HUES64 (cell line): ENCODE measurements around the gene NR1H3. TPM values are rescaled to one million over a fixed set of nuclear protein-coding genes. Genes with fewer than 3 reads are reported as not detected.
A peak's percentile ranks its signal among the peaks of the same experiment; 100 is the strongest.
"Not testable (repeated sequence)": the region's sequence is repeated elsewhere in the genome, so short reads cannot be mapped to it uniquely, and the experiment has no call there.

Experiments
- H3K27ac ChIP-seq: 2 replicates; pipeline ENCODE4 v1.7.0; 2013; ENCODE audit warnings: low read depth, low read length, inconsistent platforms
- H3K27me3 ChIP-seq: 2 replicates; pipeline ENCODE4 v1.6.1; 2013; ENCODE audit warnings: mild to moderate bottlenecking, low read length; ENCODE audit not compliant: insufficient read depth
- H3K36me3 ChIP-seq: 2 replicates; pipeline ENCODE4 v1.6.1; 2013; ENCODE audit warnings: mild to moderate bottlenecking, low read length; ENCODE audit not compliant: insufficient read depth
- H3K4me1 ChIP-seq: 2 replicates; pipeline ENCODE4 v1.6.1; 2013; ENCODE audit warnings: mild to moderate bottlenecking, low read length, moderate library complexity; ENCODE audit not compliant: insufficient read depth
- H3K4me3 ChIP-seq: 2 replicates; pipeline ENCODE4 v1.5.1; 2013; ENCODE audit warnings: mild to moderate bottlenecking, low read length, moderate library complexity
- H3K9ac ChIP-seq: 2 replicates; pipeline ENCODE4 v1.6.1; 2013; ENCODE audit warnings: mild to moderate bottlenecking, low read depth, low read length
- H3K9me3 ChIP-seq: 2 replicates; pipeline ENCODE4 v1.6.1; 2013; ENCODE audit warnings: low read depth, low read length; ENCODE audit not compliant: insufficient read depth
- WGBS: fragments of 150-250, 120-280 bp; methylation state at CpG from one replicate; pipeline ENCODE4 v1.1.7; 2013; ENCODE audit warnings: missing lambda C conversion rate; 5-methylcytosine and 5-hydroxymethylcytosine counted together
- polyA plus RNA-seq, 2 experiments: library from polyadenylated mRNA; stranded (reverse); fragments of 50-300 nt; gene quantifications; one replicate each; pipeline ENCODE4 v1.2.3, GENCODE V29; 2013

Gene NR1H3
- 19.4 TPM for polyA plus RNA-seq (2013, experiment 1 of 2)
- polyA plus RNA-seq (2013, experiment 2 of 2): 20.4 TPM

DNA sequence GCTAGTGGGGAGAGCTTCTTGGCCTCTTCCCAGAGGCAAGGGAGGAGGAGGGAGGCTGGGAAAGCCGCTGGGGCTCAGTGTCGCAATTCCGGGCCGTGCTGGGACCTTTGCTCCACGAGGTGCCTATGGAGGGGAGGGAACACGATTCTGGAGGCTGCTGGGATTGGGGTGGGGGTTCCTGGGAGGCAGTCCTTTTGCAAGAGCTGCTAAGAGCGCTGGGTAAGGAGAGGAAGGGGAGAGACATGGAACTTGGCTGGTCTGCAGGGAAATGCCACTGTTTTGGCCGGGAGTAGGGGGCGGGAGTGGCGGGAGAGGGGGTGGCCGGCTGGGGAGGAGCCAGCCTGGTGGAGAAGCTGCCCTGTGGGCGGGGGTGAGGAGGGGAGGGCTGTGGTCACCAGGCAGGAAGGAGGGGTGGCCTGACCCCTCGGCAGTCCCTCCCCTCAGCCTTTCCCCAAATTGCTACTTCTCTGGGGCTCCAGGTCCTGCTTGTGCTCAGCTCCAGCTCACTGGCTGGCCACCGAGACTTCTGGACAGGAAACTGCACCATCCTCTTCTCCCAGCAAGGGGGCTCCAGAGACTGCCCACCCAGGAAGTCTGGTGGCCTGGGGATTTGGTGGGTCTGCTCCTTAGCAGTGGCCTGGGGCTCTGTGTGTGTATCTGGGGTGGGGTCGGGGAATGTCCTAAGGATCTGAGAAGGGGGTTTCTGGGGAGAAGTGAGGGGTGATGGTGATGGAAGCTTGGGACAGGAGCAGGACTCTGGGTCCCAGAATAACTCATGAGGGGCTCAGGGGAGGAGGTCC lies at the start of gene NR1H3:
Gene NR1H3 (plus strand): TSS at position 480 of the 800 bp plus-strand sequence. CDS start 1,221 bp downstream, outside the sequence.
- no peaks in the 10 kb centered on the region for H3K9me3 ChIP-seq
- 14% methylated on average over 15 of the region's 15 CpGs for WGBS
- H3K27ac ChIP-seq: peak within 1 kb of the TSS; percentile 67
- H3K9ac ChIP-seq: peak within 1 kb of the TSS; percentile 61
- peak within 1 kb of the TSS; percentile 46 for H3K4me3 ChIP-seq
- H3K36me3 ChIP-seq: no peaks in the 10 kb centered on the region
- peaks cover 14% of the 10 kb centered on the region for H3K4me1 ChIP-seq
- H3K27me3 ChIP-seq: no peaks in the 10 kb centered on the region

DNA sequence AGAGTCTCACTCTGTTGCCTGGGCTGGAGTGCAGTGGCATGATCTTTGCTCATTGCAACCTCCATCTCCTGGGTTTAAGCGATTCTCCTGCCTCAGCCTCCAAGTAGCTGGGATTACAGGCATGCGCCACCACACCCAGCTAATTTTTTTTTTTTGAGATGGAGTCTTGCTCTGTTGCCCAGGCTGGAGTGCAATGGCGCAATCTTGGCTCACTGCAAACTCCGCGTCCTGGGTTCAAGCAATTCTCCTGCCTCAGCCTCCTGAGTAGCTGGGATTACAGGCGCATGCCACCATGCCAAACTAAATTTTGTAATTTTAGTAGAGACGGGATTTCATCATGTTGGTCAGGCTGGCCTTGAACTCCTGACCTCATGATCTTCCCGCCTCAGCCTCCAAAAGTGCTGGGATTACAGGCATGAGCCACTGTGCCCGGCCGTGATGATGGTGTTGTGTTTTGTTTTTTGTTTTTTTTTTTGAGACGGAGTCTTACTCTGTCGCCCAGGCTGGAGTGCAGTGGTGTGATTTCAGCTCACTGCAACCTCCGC lies 49.7 kb upstream of the NR1H3 start:
- WGBS: 95% methylated on average over 13 of the region's 13 CpGs

DNA sequence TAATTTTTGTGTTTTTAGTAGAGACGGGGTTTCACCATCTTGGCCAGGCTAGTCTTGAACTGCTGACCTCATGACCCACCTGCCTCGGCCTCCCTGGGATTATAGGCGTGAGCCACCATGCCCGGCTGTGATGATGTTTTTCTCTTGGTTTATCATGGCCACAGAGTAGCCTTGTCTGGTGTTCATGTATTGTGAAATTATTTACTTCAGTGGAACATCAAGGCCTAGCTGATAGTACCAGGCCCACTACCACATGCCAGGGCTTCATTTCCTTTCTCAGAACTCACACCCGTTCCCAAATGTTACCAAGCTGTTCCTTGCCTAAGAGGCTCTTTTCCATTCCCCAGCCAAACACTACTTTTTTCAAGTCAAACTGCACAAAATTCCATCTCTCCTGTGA lies 49.2 kb upstream of the NR1H3 start:
- H3K9ac ChIP-seq: no peak overlapping the region
- WGBS: 94% methylated on average over 5 of the region's 5 CpGs
- H3K4me3 ChIP-seq: no peak overlapping the region
- peaks cover 7% of the 10 kb centered on the region for H3K4me1 ChIP-seq
- H3K27me3 ChIP-seq: no peaks in the 10 kb centered on the region
- no peaks in the 10 kb centered on the region for H3K9me3 ChIP-seq
- no peak overlapping the region for H3K27ac ChIP-seq
- H3K36me3 ChIP-seq: no peaks in the 10 kb centered on the region

More for the DNA sequence above, 49.7 kb upstream of the NR1H3 start:
- H3K4me3 ChIP-seq, H3K27me3 ChIP-seq, H3K4me1 ChIP-seq, H3K9me3 ChIP-seq, H3K27ac ChIP-seq, H3K36me3 ChIP-seq, H3K9ac ChIP-seq: not testable (repeated sequence)

DNA sequence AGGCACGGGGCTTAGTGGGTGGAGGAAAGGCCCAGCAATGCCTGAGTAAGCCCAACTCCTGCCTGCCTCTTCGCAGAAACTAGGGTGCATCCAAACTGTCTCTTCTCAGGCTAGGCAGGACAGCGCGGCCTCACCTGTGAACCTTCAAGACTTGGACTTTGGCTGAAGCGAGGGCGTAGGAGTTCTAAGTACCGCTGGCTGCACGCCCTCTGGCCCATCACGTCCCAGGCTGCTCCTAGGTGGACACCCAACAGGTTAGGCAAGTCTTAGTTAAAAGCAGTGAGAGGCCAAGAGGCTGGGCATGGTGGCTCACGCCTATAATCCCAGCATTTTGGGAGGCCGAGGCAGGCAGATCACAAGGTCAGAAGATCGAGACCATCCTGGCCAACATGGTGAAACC lies 44.9 kb upstream of the NR1H3 start:
- 93% methylated on average over 12 of the region's 12 CpGs for WGBS
- Histone ChIP-seq H3K9me3 (no peaks in the 10 kb centered on the region), H3K4me1 (peaks cover 15% of the 10 kb centered on the region; the same call in 1 of the 2 replicates), H3K9ac (no peak overlapping the region), H3K27me3 (no peaks in the 10 kb centered on the region), H3K36me3 (peaks cover 2% of the 10 kb centered on the region), H3K4me3 (no peak overlapping the region), H3K27ac (no peak overlapping the region)

DNA sequence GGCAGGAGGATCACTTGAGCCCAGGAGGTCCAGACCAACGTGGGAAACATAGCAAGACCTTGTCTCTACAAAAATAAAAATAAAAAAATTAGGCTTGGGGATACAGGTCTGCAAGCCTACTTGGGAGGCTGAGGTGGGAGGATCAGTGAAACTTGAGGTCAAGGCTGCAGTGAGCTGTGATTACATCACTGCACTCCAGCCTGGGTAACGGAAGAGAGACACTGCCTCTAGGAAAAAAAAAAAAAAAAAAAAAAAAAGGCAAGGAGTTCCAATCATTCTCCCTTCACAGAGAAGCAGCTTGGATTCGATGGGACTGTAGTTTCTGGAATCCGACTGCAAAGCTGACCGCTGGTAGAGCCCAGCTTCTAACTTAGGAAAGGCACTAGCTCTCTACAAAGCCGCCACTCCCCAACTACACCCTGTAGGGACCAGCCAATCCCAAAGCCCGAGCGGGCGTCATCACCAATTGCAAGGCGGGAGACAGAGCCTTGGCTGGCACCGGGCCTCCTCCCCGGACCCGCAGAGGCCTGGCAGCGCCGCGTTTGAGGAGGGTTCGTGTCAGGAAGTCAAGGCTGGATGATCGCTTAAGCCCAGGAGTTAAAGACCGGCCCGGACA lies 43.7 kb upstream of the NR1H3 start:
- 89% methylated on average over 20 of the region's 20 CpGs for WGBS
- Histone ChIP-seq H3K9ac (peak overlapping the region; percentile 54), H3K27ac (no peak overlapping the region)

DNA sequence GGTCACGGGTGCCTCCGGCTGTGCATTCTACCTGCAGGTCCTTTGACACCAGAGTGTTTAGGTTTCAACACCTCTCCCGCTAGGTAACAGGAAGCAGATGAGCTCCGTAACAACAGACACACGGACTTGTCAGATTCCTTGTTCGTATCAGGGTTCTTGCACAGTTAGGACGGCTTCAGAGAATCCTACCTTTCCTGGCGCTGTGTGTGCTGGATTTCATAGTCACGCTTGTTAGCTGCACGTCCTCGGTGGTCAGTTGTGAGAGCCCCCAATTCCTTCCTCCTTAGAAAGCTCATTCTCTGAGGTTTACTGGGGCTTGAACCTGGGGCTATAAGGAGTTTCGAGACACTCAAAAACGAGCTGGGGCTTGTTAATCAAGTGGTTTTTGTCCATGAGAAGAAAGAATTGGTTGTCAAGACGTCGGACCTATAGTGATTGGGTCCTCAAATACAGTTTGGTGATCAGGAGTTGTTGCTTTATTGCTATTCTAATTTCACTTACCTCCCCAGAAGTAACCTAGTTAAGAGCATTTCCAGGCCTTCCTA lies 42.4 kb upstream of the NR1H3 start:
- 5% methylated on average over 15 of the region's 15 CpGs for WGBS

More for the DNA sequence above, 43.7 kb upstream of the NR1H3 start:
- H3K36me3 ChIP-seq: peaks cover 8% of the 10 kb centered on the region
- no peaks in the 10 kb centered on the region for H3K27me3 ChIP-seq
- no peaks in the 10 kb centered on the region for H3K9me3 ChIP-seq
- H3K4me1 ChIP-seq: peaks cover 15% of the 10 kb centered on the region; the same call in 1 of the 2 replicates
- peak overlapping the region; percentile 79 for H3K4me3 ChIP-seq

DNA sequence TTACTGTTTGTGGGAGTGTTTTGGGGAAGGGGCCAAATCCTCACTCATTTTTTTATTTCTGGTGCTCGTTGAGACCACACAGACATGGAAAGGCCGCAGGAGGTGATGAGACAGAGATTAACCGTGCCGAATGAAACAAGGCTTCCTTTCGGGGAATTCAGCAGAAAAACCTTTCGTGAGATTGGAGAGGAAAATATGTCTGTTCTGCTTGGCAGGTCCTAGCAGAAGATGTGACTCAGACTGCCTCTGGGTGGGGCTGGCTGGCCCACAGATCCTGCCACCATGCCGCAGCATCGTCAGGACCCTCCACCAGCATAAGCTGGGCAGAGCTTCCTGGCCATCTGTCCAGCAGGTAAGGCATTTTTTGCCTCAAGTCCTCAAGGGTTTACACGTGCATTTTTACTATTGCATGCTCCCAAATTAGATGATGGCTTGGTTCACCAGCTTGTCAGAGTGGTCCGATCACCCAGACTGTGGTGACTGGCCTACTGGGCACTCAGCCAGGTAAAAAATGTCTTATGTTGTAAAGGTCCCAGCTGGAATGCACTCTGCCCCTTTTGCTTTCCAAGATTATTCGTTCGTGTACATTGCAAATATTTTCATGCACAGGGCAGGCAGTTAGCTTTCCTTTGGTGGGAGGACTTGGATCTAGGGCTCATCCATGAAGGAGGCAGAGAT lies 41.5 kb upstream of the NR1H3 start:
- Histone ChIP-seq H3K36me3 (peaks cover 26% of the 10 kb centered on the region), H3K27me3 (no peaks in the 10 kb centered on the region), H3K4me3 (peak overlapping the region; percentile 79), H3K27ac (no peak overlapping the region), H3K9me3 (no peaks in the 10 kb centered on the region), H3K9ac (peak overlapping the region; percentile 96), H3K4me1 (peaks cover 15% of the 10 kb centered on the region; the same call in 1 of the 2 replicates)
- 49% methylated on average over 12 of the region's 12 CpGs for WGBS

More for the DNA sequence above, 42.4 kb upstream of the NR1H3 start:
- Histone ChIP-seq H3K9me3 (no peaks in the 10 kb centered on the region), H3K27me3 (no peaks in the 10 kb centered on the region), H3K27ac (peak overlapping the region; percentile 91), H3K36me3 (peaks cover 19% of the 10 kb centered on the region), H3K4me1 (peaks cover 15% of the 10 kb centered on the region; the same call in 1 of the 2 replicates), H3K4me3 (peak overlapping the region; percentile 79), H3K9ac (peak overlapping the region; percentile 96)

DNA sequence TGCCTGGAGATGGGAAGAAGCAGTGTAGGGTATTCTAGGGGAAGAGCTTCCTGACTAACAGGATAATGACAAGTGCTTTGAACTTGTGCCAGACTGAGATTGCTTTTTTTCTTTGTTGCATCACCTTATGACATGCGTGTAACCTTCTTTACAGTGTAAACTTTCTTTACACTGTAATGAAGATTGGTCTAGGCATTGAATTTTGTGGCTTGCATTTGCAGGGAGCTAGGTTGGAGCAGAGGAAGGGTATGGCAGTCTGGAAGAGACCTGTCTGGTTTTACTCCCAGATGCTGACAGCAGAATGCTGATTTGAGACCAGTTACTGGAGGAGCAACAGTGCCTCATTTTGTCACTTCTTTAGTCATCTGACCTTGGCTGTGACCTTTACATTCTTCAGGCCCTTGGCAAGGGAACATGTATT lies 37.4 kb upstream of the NR1H3 start:
- H3K4me3 ChIP-seq: no peak overlapping the region
- H3K9ac ChIP-seq: no peak overlapping the region
- H3K27me3 ChIP-seq: no peaks in the 10 kb centered on the region
- H3K9me3 ChIP-seq: no peaks in the 10 kb centered on the region
- no peak overlapping the region for H3K27ac ChIP-seq
- 100% methylated on average over 1 of the region's 1 CpG for WGBS
- peaks cover 14% of the 10 kb centered on the region; the same call in 1 of the 2 replicates for H3K4me1 ChIP-seq
- H3K36me3 ChIP-seq: peaks cover 55% of the 10 kb centered on the region

DNA sequence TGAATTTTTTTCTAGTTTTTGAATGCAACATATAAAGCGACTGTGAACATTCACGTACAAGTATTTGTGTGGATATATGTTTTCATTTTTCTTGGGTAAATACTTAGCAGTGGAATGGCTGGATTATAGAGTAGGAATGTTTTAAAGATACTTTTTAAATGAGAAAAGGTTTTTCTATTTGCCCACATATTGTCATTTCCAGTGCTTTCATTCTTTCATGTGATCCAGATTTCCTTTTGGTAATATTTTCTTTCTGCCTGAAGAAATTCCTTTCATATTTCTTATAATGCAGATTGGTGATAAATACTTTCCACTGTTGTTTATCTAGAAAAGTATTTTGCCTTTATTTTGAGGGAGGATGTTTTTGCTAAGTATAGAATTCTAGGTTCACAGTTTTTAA lies 35.1 kb upstream of the NR1H3 start:
- no peaks in the 10 kb centered on the region for H3K27me3 ChIP-seq
- no peak overlapping the region for H3K4me3 ChIP-seq
- H3K36me3 ChIP-seq: peaks cover 76% of the 10 kb centered on the region
- no peaks in the 10 kb centered on the region for H3K9me3 ChIP-seq
- WGBS: 95% methylated on average over 2 of the region's 2 CpGs
- no peaks in the 10 kb centered on the region for H3K4me1 ChIP-seq
- no peak overlapping the region for H3K27ac ChIP-seq
- no peak overlapping the region for H3K9ac ChIP-seq

DNA sequence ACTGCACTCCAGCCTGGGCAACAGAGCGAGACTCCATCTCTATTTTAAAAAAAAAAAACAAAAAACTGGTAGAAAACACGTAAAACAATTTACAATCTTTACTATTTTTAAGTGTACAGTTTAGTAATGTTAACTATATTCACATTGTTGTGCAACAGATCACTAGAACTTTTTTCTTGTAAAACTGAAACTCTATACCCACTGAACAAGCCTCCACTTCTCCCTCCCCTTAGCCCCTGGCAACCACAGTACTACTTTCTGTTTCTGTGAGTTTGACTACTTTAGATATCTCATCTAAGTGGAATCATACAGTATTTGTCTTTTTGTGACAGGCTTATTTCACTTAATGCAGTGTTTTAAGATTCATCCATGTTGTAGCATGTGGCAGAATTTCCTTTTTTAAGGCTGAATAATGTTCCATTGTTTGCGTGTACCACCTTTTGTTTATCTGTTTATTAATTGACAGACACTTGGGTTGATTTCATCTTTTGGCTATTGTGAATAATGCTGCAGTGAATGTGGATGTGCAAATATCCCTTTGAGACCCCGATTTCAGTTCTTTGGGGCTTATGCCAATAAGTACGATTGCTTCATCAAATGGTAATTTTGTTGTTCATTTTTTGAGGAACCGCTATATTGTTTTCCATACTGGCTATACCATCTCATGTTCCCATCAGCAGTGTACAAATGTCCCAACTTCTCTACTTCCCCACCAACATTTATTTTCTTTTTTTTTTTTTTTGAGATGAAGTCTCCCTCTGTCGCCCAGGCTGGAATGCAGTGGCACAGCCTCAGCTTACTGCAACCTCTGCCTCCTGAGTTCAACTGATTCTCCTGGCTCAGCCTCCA lies 32.0 kb upstream of the NR1H3 start:
- Histone ChIP-seq H3K27ac (no peak overlapping the region), H3K9me3 (no peaks in the 10 kb centered on the region), H3K9ac (no peak overlapping the region), H3K27me3 (no peaks in the 10 kb centered on the region), H3K4me1 (no peaks in the 10 kb centered on the region), H3K36me3 (peaks cover 81% of the 10 kb centered on the region), H3K4me3 (no peak overlapping the region)
- WGBS: 95% methylated on average over 5 of the region's 7 CpGs
